Liver (tissue), 9 donors: Measurements from ENCODE around the gene NHLRC3. TPM values are rescaled to one million over a fixed set of nuclear protein-coding genes. Genes with fewer than 3 reads are reported as not detected.

ENCODE experiments used
- DNase-seq: peaks from one replicate; pipeline ENCODE4 v3.0.0-alpha.2; 2017; ENCODE audit warnings: low spot score
- H3K27ac ChIP-seq, 2 donors: one replicate each; pipeline ENCODE4 v1.7.0; 2013; ENCODE audit warnings: inconsistent platforms in 2 of 2, low read length in 2 of 2, control low read depth in 1 of 2, low read depth in 1 of 2, mild to moderate bottlenecking in 1 of 2
- H3K27me3 ChIP-seq, 4 donors: one replicate each; pipeline versions ENCODE4 v1.6.1 to v1.7.0; 2013; ENCODE audit warnings: low read length in 3 of 4, inconsistent platforms in 1 of 4, mild to moderate bottlenecking in 1 of 4, moderate library complexity in 1 of 4; ENCODE audit not compliant: control insufficient read depth in 4 of 4, insufficient read depth in 4 of 4
- H3K36me3 ChIP-seq, 4 donors: one replicate each; pipeline versions ENCODE4 v1.6.1 to v1.7.0; 2013; ENCODE audit warnings: low read length in 3 of 4, mild to moderate bottlenecking in 3 of 4, low read depth in 1 of 4, moderate library complexity in 1 of 4; ENCODE audit not compliant: control insufficient read depth in 4 of 4, insufficient read depth in 3 of 4
- H3K4me1 ChIP-seq, 4 donors: one replicate each; pipeline versions ENCODE4 v1.6.1 to v1.7.0; 2013; ENCODE audit warnings: low read length in 3 of 4, mild to moderate bottlenecking in 3 of 4, moderate library complexity in 1 of 4; ENCODE audit not compliant: control insufficient read depth in 4 of 4, insufficient read depth in 4 of 4
- H3K4me3 ChIP-seq, 3 donors: one replicate each; pipeline versions ENCODE4 v1.6.1 to v1.7.0; 2013; ENCODE audit warnings: low read length in 3 of 3, control low read depth in 1 of 3, low read depth in 1 of 3, mild to moderate bottlenecking in 1 of 3
- H3K9ac ChIP-seq, 2 donors: one replicate each; pipeline ENCODE4 v1.7.0; 2013; ENCODE audit warnings: low read length in 2 of 2, mild to moderate bottlenecking in 2 of 2, moderate library complexity in 2 of 2, control low read depth in 1 of 2, low read depth in 1 of 2
- H3K9me3 ChIP-seq, 4 donors: one replicate each; pipeline versions ENCODE4 v1.6.1 to v1.7.0; 2013; ENCODE audit warnings: low read length in 3 of 4; ENCODE audit not compliant: control insufficient read depth in 4 of 4
- ATF3 ChIP-seq: IDR thresholded peaks from 2 replicates; pipeline ENCODE4 v1.6.1; 2016; ENCODE audit warnings: antibody characterized with exemption
- CTCF ChIP-seq: fragments of 150-350 bp; IDR thresholded peaks from 2 replicates; pipeline ENCODE4 v1.5.1; 2017; ENCODE audit warnings: improper control_type of control experiment, low read depth, low read length; ENCODE audit not compliant: missing input control
- EGR1 ChIP-seq, 2 donors: IDR thresholded peaks; 2 replicates each; pipeline ENCODE4 v1.6.1; 2016 to 2018; ENCODE audit warnings: antibody characterized with exemption in 2 of 2, low read depth in 2 of 2
- FOXA1 ChIP-seq: IDR thresholded peaks from 2 replicates; pipeline ENCODE4 v1.6.1; 2016; ENCODE audit warnings: antibody characterized with exemption
- FOXA2 ChIP-seq: IDR thresholded peaks from 2 replicates; pipeline ENCODE4 v1.6.1; 2016; ENCODE audit warnings: antibody characterized with exemption
- HNF4A ChIP-seq, 2 donors: conservative IDR thresholded peaks; 2 replicates each; pipeline ENCODE4 v1.6.1; 2016; ENCODE audit warnings: antibody characterized with exemption in 2 of 2, mild to moderate bottlenecking in 2 of 2
- HNF4G ChIP-seq: IDR thresholded peaks from 2 replicates; pipeline ENCODE4 v1.6.1; 2016; ENCODE audit warnings: antibody characterized with exemption
- MAX ChIP-seq: IDR thresholded peaks from 2 replicates; pipeline ENCODE4 v1.6.1; 2016; ENCODE audit warnings: antibody characterized with exemption
- NR2F2 ChIP-seq: IDR thresholded peaks from 2 replicates; pipeline ENCODE4 v1.6.1; 2016; ENCODE audit warnings: antibody characterized with exemption
- RAD21 ChIP-seq, 2 donors: IDR thresholded peaks; 2 replicates each; pipeline ENCODE4 v1.6.1; 2016; ENCODE audit warnings: antibody characterized with exemption in 2 of 2, mild to moderate bottlenecking in 2 of 2
- REST ChIP-seq: IDR thresholded peaks from 2 replicates; pipeline ENCODE4 v1.6.1; 2016; ENCODE audit warnings: antibody characterized with exemption, mild to moderate bottlenecking
- SP1 ChIP-seq: IDR thresholded peaks from 2 replicates; pipeline ENCODE4 v1.6.1; 2018; ENCODE audit warnings: antibody characterized with exemption, mild to moderate bottlenecking
- YY1 ChIP-seq: IDR thresholded peaks from 2 replicates; pipeline ENCODE4 v1.6.1; 2016; ENCODE audit warnings: antibody characterized with exemption, mild to moderate bottlenecking
- ZBTB33 ChIP-seq: IDR thresholded peaks from 2 replicates; pipeline ENCODE4 v1.6.1; 2016; ENCODE audit warnings: antibody characterized with exemption
- WGBS: extraction: QIAGEN DNeasy Blood & Tissue Kit; methylation state at CpG from one replicate; pipeline ENCODE4 v1.1.7; 2013; 5-methylcytosine and 5-hydroxymethylcytosine counted together
- polyA plus RNA-seq, 2 donors: library from polyadenylated mRNA; stranded (reverse) in 1 of 2; unstranded in 1 of 2; fragments of 200-250 nt in 1 of 2; fragments of >200 nt in 1 of 2; fragmentation: Nextera tagmentation in 1 of 2; extraction: Ambion mirVana in 1 of 2; gene quantifications; one replicate each; pipeline versions ENCODE4 v1.2.1 to v1.2.3, GENCODE V29; 2013 to 2015
- total RNA-seq, 2 donors: library from RNA; depleted of rRNA; stranded (reverse); fragments of >200 nt; gene quantifications; one replicate each; pipeline ENCODE4 v1.2.3, GENCODE V29; 2014
- donor health status: healthy.
- donor health status: healthy.
- donor health status: healthy.
- donor health status: healthy.
- donor health status: healthy.

The NHLRC3 gene
- total and polyA plus RNA-seq, 4 donors = 8.4 to 16.2 (median 12.7) TPM

GRCh38 chr13:39091586-39091985 is 53.3 kb downstream of the NHLRC3 start:
- no peaks in the 10 kb centered on the region for H3K4me1 ChIP-seq
- no peaks in the 10 kb centered on the region for H3K36me3 ChIP-seq
- H3K27me3 ChIP-seq = no peaks in the 10 kb centered on the region
- H3K9me3 ChIP-seq = no peaks in the 10 kb centered on the region
- TF ChIP-seq EGR1 (IDR thresholded peaks at IDR 0.05; ENCODE audit: low read depth in 2 of 2) (no peak), SP1 (no peak), FOXA1 (no peak), FOXA2 (no peak), CTCF (no peak), HNF4G (no peak), YY1 (no peak), HNF4A (conservative IDR thresholded peaks at IDR 0.05) (no peak), MAX (no peak), REST (no peak), ATF3 (no peak), NR2F2 (no peak), ZBTB33 (no peak)
- H3K9ac ChIP-seq = no peak overlapping the region
- no peak for DNase-seq
- no peak overlapping the region for H3K27ac ChIP-seq
- H3K4me3 ChIP-seq = no peak overlapping the region

- no peak overlapping the region for H3K4me3 ChIP-seq
- 76% methylated on average over 2 of the region's 2 CpGs for WGBS
- no peak for TF ChIP-seq RAD21 (IDR thresholded peaks at IDR 0.05)
- no peak for TF ChIP-seq YY1
- TF ChIP-seq ZBTB33 = no peak
- TF ChIP-seq HNF4A (conservative IDR thresholded peaks at IDR 0.05) = no peak
- TF ChIP-seq HNF4G = no peak
- no peaks in the 10 kb centered on the region for H3K9me3 ChIP-seq
- H3K9ac ChIP-seq = no peak overlapping the region
- DNase-seq = no peak
- no peaks in the 10 kb centered on the region for H3K27me3 ChIP-seq
- H3K4me1 ChIP-seq = no peaks in the 10 kb centered on the region
- no peak overlapping the region for H3K27ac ChIP-seq
- H3K36me3 ChIP-seq = no peaks in the 10 kb centered on the region
Observed at GRCh38 chr13:39095500-39095899, 57.2 kb downstream of the NHLRC3 start.
